ENCODE measurements around the gene HOXA13. TPM values are rescaled to one million over a fixed set of nuclear protein-coding genes. Genes with fewer than 3 reads are reported as not detected.

The HOXA13 gene
- total and polyA plus RNA-seq, 4 donors = 0.02 TPM; not detected in 3

- 7% methylated on average over 66 of the region's 66 CpGs for WGBS
Measured at GRCh38 chr7:27235387-27236311, 35.8 kb upstream of the HOXA13 start.

GRCh38 chr7:27229448-27229847, 29.6 kb upstream of the HOXA13 start:
- Histone ChIP-seq H3K27ac (ENCODE audit: low read depth in 1 of 2, low read length in 2 of 2) (no peak overlapping the region), H3K4me3 (ENCODE audit: low read depth in 1 of 3, low read length in 3 of 3) (no peak overlapping the region), H3K9me3 (ENCODE audit: control insufficient read depth in 4 of 4, low read length in 3 of 4) (no peaks in the 10 kb centered on the region), H3K9ac (ENCODE audit: low read depth in 1 of 2, low read length in 2 of 2) (no peak overlapping the region), H3K4me1 (ENCODE audit: control insufficient read depth in 4 of 4, insufficient read depth in 4 of 4, low read length in 3 of 4) (peaks cover 0 to 5% (median 0%) of the 10 kb centered on the region in 4 donors), H3K27me3 (ENCODE audit: control insufficient read depth in 4 of 4, insufficient read depth in 4 of 4, low read length in 3 of 4) (peaks cover 0 to 7% (median 4%) of the 10 kb centered on the region in 4 donors), H3K36me3 (ENCODE audit: control insufficient read depth in 4 of 4, insufficient read depth in 3 of 4, low read depth in 1 of 4, low read length in 3 of 4) (no peaks in the 10 kb centered on the region)
- DNase-seq (ENCODE audit: low spot score) = no peak
- no peak for TF ChIP-seq RAD21 (IDR thresholded peaks at IDR 0.05)
- TF ChIP-seq, protein P1, sequence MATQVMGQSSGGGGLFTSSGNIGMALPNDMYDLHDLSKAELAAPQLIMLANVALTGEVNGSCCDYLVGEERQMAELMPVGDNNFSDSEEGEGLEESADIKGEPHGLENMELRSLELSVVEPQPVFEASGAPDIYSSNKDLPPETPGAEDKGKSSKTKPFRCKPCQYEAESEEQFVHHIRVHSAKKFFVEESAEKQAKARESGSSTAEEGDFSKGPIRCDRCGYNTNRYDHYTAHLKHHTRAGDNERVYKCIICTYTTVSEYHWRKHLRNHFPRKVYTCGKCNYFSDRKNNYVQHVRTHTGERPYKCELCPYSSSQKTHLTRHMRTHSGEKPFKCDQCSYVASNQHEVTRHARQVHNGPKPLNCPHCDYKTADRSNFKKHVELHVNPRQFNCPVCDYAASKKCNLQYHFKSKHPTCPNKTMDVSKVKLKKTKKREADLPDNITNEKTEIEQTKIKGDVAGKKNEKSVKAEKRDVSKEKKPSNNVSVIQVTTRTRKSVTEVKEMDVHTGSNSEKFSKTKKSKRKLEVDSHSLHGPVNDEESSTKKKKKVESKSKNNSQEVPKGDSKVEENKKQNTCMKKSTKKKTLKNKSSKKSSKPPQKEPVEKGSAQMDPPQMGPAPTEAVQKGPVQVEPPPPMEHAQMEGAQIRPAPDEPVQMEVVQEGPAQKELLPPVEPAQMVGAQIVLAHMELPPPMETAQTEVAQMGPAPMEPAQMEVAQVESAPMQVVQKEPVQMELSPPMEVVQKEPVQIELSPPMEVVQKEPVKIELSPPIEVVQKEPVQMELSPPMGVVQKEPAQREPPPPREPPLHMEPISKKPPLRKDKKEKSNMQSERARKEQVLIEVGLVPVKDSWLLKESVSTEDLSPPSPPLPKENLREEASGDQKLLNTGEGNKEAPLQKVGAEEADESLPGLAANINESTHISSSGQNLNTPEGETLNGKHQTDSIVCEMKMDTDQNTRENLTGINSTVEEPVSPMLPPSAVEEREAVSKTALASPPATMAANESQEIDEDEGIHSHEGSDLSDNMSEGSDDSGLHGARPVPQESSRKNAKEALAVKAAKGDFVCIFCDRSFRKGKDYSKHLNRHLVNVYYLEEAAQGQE (IDR thresholded peaks at IDR 0.05) = no peak
- no peak for TF ChIP-seq FOXA1 (IDR thresholded peaks at IDR 0.05)
- TF ChIP-seq CTCF (IDR thresholded peaks at IDR 0.05; ENCODE audit: low read depth, low read length, missing input control) = no peak
- TF ChIP-seq, protein P2, sequence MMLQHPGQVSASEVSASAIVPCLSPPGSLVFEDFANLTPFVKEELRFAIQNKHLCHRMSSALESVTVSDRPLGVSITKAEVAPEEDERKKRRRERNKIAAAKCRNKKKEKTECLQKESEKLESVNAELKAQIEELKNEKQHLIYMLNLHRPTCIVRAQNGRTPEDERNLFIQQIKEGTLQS (IDR thresholded peaks at IDR 0.05) = no peak
- TF ChIP-seq FOXA2 (IDR thresholded peaks at IDR 0.05) = no peak
- TF ChIP-seq JUND (IDR thresholded peaks at IDR 0.05) = no peak
- TF ChIP-seq EGR1 (IDR thresholded peaks at IDR 0.05; ENCODE audit: low read depth in 2 of 2) = no peak
- TF ChIP-seq MAX (IDR thresholded peaks at IDR 0.05) = no peak
- TF ChIP-seq TAF1 (conservative IDR thresholded peaks at IDR 0.05) = no peak
- no peak for TF ChIP-seq ZBTB33 (IDR thresholded peaks at IDR 0.05)
- no peak for TF ChIP-seq HNF4A (conservative IDR thresholded peaks at IDR 0.05)
- no peak for TF ChIP-seq HNF4G (IDR thresholded peaks at IDR 0.05)
- TF ChIP-seq GABPA (IDR thresholded peaks at IDR 0.05 in 1 of 2, conservative IDR thresholded peaks at IDR 0.05 in 1 of 2) = no peak
- 89% methylated on average over 4 of the region's 4 CpGs for WGBS

More at GRCh38 chr7:27235387-27236311, 35.8 kb upstream of the HOXA13 start:
- Histone ChIP-seq H3K4me3 (ENCODE audit: low read depth in 1 of 3, low read length in 3 of 3) (peak overlapping the region; percentile 26 to 65 (median 53)), H3K4me1 (ENCODE audit: control insufficient read depth in 4 of 4, insufficient read depth in 4 of 4, low read length in 3 of 4) (peaks cover 2 to 13% (median 10%) of the 10 kb centered on the region in 4 donors), H3K36me3 (ENCODE audit: control insufficient read depth in 4 of 4, insufficient read depth in 3 of 4, low read depth in 1 of 4, low read length in 3 of 4) (no peaks in the 10 kb centered on the region), H3K27me3 (ENCODE audit: control insufficient read depth in 4 of 4, insufficient read depth in 4 of 4, low read length in 3 of 4) (peaks cover 4 to 17% (median 9%) of the 10 kb centered on the region in 4 donors), H3K9ac (ENCODE audit: low read depth in 1 of 2, low read length in 2 of 2) (peak overlapping the region in 1 of 2 donors; percentile 31), H3K27ac (ENCODE audit: low read depth in 1 of 2, low read length in 2 of 2) (no peak overlapping the region), H3K9me3 (ENCODE audit: control insufficient read depth in 4 of 4, low read length in 3 of 4) (no peaks in the 10 kb centered on the region)
- DNase-seq (ENCODE audit: low spot score) = no peak
- TF ChIP-seq RAD21 (IDR thresholded peaks at IDR 0.05) (peak; percentile 65 to 72), CTCF (IDR thresholded peaks at IDR 0.05; ENCODE audit: low read depth, low read length, missing input control) (peak; percentile 32), SP1 (IDR thresholded peaks at IDR 0.05) (no peak)

Measured in liver (tissue), 9 donors.